ENCODE measurements around the gene CAPN15. TPM values are rescaled to one million over a fixed set of nuclear protein-coding genes. Genes with fewer than 3 reads are reported as not detected.
A peak's percentile ranks its signal among the peaks of the same experiment; 100 is the strongest.

Gene CAPN15
- total and polyA plus RNA-seq, 9 of the 15 experiments (the other 6 are each of a cell fraction or from before 2014, with no cell fraction given) = 0.62 to 111 (median 14.2) TPM

- TF ChIP-seq CREM (IDR thresholded peaks at IDR 0.05; ENCODE audit: low read depth) (peak; percentile 40; the same call in 1 of the 2 replicates), ATF6 (CRISPR knock-in tag; IDR thresholded peaks at IDR 0.05) (peak; percentile 64; the same call in 1 of the 2 replicates), MBD2 (IDR thresholded peaks at IDR 0.05; ENCODE audit: borderline replicate concordance, low read depth) (0 out of 2 replicates have a peak, but pooled peaks have one; percentile 20), MYBL2 (IDR thresholded peaks at IDR 0.05; ENCODE audit: low read depth) (no peak), MYBL2 (CRISPR knock-in tag; IDR thresholded peaks at IDR 0.05; ENCODE audit: borderline replicate concordance) (0 out of 2 replicates have a peak, but pooled peaks have one; percentile 39), POLR2G (IDR thresholded peaks at IDR 0.05; ENCODE audit: low read depth, low read length) (peak; percentile 69), KDM2B (CRISPR knock-in tag; IDR thresholded peaks at IDR 0.05) (0 out of 2 replicates have a peak, but pooled peaks have one; percentile 6), ZBED1 (IDR thresholded peaks at IDR 0.05) (peak; percentile 59; the same call in 1 of the 2 replicates), SMARCA4 (IDR thresholded peaks at IDR 0.05) (0 out of 2 replicates have a peak, but pooled peaks have one; percentile 64)
- TF ChIP-seq, protein P1, sequence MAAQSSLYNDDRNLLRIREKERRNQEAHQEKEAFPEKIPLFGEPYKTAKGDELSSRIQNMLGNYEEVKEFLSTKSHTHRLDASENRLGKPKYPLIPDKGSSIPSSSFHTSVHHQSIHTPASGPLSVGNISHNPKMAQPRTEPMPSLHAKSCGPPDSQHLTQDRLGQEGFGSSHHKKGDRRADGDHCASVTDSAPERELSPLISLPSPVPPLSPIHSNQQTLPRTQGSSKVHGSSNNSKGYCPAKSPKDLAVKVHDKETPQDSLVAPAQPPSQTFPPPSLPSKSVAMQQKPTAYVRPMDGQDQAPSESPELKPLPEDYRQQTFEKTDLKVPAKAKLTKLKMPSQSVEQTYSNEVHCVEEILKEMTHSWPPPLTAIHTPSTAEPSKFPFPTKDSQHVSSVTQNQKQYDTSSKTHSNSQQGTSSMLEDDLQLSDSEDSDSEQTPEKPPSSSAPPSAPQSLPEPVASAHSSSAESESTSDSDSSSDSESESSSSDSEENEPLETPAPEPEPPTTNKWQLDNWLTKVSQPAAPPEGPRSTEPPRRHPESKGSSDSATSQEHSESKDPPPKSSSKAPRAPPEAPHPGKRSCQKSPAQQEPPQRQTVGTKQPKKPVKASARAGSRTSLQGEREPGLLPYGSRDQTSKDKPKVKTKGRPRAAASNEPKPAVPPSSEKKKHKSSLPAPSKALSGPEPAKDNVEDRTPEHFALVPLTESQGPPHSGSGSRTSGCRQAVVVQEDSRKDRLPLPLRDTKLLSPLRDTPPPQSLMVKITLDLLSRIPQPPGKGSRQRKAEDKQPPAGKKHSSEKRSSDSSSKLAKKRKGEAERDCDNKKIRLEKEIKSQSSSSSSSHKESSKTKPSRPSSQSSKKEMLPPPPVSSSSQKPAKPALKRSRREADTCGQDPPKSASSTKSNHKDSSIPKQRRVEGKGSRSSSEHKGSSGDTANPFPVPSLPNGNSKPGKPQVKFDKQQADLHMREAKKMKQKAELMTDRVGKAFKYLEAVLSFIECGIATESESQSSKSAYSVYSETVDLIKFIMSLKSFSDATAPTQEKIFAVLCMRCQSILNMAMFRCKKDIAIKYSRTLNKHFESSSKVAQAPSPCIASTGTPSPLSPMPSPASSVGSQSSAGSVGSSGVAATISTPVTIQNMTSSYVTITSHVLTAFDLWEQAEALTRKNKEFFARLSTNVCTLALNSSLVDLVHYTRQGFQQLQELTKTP (IDR thresholded peaks at IDR 0.05; ENCODE audit: low read depth in 1 of 2, partially characterized antibody in 2 of 2) = peak in 1 of 2 experiments; percentile 25
- TF ChIP-seq, protein P2, sequence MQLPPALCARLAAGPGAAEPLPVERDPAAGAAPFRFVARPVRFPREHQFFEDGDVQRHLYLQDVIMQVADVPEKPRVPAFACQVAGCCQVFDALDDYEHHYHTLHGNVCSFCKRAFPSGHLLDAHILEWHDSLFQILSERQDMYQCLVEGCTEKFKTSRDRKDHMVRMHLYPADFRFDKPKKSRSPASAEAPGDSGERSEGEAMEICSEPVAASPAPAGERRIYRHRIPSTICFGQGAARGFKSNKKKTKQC (CRISPR knock-in tag; IDR thresholded peaks at IDR 0.05) = 0 out of 2 replicates have a peak, but pooled peaks have one; percentile 63
- TF ChIP-seq, protein P3, sequence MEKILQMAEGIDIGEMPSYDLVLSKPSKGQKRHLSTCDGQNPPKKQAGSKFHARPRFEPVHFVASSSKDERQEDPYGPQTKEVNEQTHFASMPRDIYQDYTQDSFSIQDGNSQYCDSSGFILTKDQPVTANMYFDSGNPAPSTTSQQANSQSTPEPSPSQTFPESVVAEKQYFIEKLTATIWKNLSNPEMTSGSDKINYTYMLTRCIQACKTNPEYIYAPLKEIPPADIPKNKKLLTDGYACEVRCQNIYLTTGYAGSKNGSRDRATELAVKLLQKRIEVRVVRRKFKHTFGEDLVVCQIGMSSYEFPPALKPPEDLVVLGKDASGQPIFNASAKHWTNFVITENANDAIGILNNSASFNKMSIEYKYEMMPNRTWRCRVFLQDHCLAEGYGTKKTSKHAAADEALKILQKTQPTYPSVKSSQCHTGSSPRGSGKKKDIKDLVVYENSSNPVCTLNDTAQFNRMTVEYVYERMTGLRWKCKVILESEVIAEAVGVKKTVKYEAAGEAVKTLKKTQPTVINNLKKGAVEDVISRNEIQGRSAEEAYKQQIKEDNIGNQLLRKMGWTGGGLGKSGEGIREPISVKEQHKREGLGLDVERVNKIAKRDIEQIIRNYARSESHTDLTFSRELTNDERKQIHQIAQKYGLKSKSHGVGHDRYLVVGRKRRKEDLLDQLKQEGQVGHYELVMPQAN (IDR thresholded peaks at IDR 0.05; ENCODE audit: borderline replicate concordance) = peak; percentile 63; the same call in 1 of the 2 replicates
These were observed 849 bp downstream of the CAPN15 start (continued) for GRCh38 chr16:528111-529011.

Measured in K562 (cell line).